Ureter (tissue), 1 donor: ENCODE measurements around the gene PPP2R3B. TPM values are rescaled to one million over a fixed set of nuclear protein-coding genes. Genes with fewer than 3 reads are reported as not detected.
A peak's percentile ranks its signal among the peaks of the same experiment; 100 is the strongest.
"Not testable (repeated sequence)": the region's sequence is repeated elsewhere in the genome, so short reads cannot be mapped to it uniquely, and the experiment has no call there.

Experiments
- DNase-seq: peaks from one replicate; pipeline ENCODE4 v3.0.0-alpha.2; 2020; ENCODE audit warnings: low spot score
- total RNA-seq: library from RNA; stranded (reverse); gene quantifications from one replicate; pipeline ENCODE4 v1.2.4, GENCODE V29; 2023
- donor health status: DM: yes; HTN: yes; CAD: no.

PPP2R3B gene
- total RNA-seq, 1 donor from 2014 or later = 18.7 TPM

DNA sequence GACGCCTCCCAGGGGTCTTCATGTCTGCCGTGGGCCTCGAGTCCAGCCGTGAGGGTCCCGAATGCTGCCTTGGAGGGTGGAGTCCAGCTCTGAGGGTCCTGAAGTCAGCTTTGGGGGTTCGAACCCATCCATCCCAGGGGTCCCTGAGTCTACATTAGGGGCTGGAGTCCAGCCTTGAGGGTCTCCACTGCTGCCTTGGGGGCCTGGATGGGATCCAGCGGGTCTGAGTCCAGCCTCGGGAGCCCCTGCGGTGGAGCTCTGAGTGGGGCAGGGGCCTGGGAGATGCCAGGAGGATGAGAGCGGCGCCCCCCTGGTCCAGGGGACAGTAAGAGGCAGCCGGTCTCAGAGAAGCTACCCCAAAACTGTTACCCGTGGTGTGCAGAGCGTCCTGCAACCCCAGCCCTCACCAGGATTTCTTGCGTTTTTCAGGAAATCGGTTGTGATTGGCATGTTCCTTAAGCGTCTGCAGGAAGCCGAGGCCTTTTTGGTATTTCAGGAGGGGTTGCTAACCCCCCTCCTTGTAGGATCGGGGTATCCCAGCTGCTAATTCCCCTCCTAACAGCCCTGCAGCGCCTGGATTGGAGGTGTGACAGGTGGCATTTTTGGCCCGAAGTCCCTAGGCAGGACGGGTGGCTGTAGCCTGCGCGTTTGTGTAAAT, 66.5 kb downstream of the PPP2R3B start:
- DNase-seq = peak; percentile 45

DNA sequence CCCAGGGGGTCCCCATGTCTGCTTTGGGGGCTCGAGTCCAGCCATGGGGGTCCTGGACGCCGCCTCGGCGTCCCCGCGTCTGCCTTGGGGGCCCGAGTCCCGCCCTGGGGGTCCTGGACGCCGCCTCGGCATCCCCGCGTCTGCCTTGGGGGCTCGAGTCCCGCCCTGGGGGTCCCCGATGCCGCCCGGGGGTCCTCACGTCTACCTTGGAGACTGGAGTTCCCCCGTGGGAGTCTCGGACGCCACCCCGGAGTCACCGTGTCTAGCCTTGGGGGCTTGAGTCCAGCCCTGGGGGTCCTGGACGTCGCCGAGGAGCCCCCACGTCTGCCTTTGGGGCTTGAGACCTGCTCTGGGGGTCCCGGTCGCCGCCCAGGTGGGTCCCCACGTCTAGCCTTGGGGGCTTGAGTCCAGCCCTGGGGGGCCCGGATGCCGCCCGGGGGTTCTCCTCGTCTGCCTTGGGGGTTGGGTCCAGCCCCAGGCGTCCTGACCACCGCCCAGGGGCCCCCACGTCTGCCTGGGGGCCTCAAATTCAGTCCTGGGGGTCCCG, 67.1 kb downstream of the PPP2R3B start:
- DNase-seq = peak; percentile 53

DNA sequence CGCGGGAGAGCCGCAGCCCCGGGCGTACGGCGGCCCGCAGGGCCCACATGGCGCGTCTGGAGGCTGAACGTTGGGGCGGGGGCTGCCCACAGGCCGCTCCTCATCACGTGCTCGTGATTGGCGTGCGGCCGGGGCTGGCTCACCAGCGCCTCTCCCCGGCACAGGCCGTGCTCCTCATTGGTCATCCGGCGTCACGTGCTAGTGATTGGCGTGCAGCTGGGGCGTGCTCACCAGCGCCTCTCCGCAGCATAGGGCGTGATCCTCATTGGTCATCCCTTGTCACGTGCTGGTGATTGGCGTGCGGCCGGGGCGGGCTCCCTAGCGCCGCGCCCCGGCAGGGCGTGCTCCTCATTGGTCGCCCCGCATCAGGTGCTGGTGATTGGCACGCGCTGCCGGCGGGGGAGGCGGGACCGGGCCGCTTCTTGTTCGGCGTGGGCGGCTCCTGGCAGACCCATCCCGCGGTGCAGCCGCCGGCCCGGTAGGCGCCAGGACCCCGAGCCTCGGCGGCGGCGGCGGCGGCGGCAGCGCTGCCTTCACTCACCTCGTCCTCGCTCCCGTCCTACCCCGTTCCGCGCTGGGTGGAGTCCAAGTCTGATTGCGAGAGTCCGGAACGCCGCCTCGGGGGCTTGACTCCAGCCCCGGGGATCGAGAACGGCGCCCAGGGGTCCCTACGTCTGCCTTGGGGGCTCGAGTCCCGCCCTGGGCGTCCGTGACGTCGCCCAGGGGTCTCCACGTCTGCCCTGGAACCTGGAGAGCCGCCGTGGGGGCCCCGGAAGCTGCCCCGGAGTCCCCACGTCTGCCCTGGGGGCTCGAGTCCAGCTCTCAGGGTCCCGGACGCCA, 67.7 kb downstream of the PPP2R3B start, which contains the start of gene GTPBP6:
TSS of gene GTPBP6 (minus strand) at position 58 of the 840 bp plus-strand sequence. CDS start at position 49, 9 bp downstream.
- peak; percentile 100 for DNase-seq

DNA sequence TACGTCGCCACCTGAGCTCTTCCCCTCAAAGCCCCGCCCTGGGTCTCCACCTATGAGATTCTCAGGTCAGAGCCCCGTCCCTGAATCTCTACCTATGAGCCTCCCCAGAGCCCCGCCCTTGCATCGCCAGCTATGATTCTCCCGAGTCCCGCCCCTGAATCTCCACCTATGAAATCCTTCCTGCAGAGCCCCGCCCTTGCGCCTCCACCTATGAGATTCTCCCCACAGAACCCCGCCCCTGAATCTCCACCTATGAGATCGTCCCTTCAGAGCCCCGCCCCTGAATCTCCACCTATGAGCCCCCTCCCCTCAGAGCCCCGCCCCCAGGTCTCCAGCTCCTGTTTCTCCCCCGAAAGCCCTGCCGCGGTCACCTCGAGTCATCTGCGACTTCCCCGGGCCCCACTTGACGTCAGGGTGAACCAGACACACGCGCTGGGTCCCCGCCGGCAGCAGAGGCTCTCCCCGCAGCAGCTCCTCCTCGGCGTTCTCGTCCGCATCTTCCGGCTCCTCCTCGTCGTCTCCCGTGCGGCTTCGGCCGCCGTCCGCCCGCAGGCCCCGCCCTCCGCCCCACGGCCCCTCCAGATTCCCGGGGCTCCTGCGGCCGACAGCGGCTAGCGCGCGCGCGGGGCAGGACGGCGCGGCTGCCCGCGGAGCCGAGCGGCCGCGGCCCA, 68.5 kb downstream of the PPP2R3B start:
- DNase-seq = peak; percentile 99

DNA sequence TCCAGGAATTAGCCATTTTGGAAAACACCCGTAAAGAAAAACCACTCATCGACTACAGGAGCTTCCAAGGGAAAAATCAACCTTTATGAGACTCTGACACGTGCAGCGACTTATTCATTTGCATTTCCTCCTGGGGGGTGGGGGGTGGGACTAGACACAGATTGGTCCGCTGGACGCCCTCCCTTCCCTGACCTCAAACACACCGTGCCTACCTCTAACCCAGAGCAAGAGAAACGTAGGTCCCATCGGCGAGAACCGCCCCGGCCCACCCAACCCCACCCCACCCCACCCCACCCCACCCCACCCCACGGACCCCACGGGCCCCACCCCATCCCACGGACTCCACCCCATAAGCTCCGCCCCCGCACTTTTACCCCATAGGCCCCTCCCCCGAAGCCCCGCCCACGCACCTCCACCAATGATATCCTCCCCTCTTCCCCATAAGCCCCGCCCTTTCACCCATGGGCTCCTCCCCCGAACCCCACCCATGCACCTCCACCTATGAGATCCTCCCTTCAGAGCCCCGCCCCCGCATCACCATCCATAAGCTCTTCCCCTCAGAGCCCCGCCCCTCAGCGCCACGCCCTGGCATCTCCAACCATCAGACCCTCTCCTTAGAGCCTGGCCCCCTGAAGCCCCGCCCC, 69.2 kb downstream of the PPP2R3B start:
- DNase-seq = no peak

DNA sequence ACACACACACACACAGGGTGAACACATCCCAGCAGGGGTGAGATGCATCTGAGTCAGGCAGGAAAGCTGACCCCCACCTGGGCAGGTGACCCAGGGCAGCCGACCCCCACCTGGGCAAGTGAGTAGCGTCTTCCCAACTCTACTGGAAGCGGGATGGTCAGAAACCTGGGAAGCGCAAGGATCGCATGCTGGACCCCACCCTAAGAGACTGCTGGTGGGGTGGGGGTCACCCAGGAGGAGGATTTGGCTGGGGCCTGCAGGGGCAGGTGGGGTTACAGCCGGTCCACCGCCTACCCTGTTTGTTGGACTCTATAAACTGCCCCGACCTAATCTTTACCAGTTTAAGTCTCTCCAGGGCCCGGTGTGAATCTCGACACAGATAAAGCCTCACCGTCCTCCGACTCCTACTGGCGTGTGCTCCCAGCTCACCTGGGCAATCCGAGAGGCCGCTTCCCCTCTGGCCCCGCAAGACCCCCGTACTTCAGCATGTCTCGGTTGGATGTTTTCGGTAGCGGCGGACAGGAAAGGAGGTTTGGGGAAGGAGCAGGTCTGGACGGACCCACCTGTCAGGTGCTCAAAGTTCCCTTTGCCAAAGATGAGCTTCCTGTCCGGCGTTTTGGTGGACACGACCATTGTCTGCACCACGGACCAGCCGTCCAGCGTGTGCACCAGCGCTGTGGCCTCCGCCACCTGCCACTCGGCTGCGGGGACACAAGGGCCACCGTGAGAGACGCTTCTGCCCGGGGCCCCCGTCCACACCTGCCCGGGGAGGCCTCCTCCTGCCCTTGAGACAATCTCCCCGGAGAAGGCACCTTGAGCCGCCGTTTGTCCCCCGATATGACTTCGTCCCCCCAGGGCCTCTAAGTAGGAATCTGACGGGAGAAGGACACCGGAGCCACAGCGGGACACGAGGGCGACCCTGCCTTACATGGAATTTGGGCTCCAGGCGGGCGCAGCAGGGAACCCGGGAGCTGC, 70.1 kb downstream of the PPP2R3B start:
- no peak for DNase-seq

DNA sequence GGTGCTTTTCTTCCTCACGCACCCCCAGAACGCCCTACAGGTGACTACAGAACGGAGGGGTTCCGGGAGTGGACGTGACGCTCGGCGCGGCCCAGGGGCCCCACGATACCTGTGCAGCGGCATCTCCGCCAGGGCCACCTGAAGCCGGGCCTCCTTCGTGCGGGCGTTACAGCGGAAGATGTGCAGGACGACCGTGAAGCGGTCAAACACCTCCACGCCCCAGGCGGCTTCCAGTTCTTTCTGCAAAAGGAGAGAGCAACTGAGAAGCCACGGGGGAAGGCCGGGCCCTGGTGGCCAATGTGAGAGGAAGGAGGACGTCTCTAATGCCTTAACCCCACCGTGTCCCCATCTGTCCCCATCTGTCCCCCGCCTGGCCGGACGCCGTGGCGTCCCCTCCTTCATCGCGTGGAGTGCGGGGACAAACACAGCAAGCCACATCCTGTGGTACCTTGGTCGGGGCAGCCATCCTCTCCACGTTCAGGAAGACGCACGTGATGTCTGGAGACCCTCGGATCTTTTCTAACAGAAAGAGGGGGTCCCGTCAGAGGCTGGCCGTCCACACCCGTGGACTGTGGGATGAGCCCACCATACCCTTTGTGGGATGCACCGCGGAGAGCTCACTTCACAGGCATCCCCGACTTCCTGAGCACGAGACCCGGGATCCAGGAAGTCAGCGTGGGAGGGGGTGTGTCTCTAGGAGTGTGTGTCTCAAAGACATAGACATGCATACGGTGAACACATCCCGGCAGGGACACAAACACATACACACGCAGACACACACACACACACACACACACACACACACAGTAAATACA, 71.7 kb downstream of the PPP2R3B start:
- no peak for DNase-seq

DNA sequence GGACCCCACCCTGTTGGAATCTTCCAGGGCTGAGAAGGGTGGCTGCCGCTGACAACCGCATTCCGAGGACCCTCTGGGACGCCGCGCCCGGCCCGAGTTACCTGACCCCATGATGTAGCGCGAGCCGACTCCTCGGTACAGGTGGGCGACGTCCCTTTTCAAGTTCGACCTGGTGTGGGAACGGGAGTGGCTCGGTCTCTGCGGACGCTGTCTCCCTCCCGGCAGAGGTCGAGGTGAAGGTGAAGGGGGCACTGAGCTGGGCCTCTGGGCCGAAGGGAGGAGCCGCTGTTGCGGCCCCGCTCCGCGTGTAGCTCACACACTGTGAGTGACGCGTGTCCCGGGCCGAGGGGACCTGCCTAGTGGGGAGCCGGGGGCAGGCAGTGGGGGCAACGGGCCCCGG, 72.7 kb downstream of the PPP2R3B start:
- DNase-seq = no peak

DNA sequence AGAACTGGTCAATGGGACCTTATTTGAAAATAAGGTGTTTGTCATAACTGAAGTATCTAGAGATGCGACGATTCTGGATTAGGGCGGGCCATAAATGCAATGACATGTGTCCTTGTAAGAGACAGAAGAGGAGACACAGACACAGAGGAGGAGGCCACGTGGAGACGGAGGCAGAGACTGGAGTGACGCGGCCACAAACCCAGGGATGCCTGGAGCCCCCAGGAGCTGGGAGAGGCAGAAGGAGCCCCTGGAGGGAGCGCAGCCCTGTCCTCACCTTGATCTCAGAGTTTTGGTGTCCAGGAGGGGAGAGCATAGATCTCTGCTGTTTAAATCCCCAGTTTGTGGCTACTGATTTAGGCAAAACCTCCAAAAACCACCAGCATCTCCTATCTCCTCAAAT, 73.2 kb downstream of the PPP2R3B start:
- DNase-seq = no peak

DNA sequence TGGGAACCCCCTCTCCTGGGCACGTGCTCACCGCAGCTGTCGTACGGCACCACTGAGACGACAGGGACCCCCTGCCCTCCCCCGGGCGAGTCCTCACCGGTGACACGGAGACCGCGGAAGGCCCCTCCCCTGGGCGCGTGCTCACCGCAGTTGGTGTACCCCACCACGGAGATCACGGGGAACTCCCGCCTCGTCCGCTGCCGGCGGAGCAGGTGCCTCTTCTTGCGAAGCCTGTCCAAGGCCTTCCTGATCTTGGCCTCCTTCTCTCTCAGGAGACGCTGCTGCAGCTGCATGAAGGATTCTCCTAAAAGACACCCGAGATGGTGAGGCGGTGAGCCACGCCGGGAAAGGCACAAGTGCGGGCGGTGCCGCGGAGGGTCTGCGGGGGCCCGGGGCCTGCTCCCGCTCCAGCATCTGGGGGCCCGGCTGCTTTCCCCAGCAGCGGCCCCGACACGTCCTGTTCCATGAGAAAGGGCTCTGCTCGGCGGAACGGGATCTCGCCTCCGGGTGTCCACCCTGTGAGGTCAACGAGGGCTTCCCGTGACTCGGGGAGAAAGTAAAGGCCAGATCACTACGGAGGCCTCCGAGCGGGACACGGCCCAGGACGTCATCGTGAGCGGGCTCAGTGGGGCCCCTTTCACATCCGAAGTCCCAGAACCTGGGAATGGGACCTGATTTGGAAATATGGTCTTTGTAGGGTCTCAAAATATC, 73.9 kb downstream of the PPP2R3B start:
- DNase-seq = no peak

DNA sequence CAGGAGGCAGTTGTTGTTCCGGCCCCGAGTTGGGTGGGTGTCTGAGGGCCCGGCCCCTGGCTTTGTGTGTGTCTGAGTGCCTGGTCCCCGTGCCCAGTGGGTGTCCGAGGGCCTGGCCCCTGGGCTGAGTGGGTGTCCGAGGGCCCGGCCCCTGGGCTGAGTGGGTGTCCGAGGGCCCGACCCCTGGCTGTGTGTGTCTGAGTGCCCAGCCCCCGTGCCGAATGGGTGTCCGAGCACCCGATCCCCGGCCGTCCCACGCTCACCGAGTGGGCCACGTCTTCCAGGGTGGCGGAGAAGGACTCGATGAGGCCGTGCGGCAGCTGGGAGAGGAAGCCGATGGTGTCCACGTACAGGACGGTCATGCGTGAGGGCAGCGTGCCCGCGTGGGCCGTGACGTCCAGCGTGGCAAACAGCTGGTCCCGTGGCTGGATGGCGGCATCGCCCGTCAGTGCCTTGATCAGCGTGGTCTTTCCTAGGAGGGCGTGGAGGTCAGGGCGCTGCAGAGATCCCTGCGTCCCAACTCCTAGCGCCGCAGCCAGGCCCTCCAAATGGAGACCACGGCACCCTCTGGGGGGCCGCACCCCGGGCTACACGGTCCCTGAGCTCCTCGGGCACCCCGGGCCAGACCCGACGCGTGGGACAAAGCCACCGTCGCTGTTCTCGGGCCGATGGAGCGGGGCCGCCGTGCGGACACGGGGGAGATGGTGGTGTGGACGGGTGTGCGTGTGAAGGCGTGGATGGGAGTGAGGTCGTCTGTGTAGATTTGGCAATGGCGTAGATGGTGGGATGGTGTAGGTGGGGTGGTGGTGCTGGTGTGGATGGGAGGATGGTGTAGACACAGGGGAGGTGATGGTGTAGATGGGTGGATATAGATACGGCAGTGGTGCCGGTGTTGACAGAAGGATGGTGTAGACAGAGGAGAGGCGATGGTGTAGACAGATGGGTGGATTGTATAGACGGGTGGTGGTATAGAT, 75.3 kb downstream of the PPP2R3B start:
- DNase-seq = no peak

DNA sequence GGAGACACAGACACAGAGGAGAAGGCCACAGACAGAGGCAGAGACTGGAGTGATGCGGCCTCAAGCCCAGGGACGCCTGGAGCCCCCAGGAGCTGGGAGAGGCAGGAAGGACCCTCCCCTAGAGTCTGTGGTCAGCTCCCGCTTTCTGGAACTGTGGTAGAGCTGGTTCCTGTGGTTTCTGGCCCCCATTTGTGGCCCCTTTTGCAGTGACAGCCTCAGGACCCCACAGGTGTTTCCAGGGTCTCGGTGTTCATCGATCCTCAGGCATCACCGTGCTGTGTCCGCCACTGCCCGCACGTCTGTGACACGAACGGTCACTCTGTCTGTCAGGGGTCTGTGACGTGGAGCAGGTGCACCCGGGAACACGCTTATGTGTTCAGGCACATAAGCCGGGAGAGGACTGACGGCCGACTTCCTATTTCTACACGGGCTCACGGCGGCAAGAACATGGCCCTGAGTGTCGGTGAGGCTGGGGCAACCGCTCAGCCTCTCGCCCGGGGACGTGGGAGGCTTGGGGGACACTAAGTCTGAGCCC, 76.0 kb downstream of the PPP2R3B start:
- DNase-seq = no peak

DNA sequence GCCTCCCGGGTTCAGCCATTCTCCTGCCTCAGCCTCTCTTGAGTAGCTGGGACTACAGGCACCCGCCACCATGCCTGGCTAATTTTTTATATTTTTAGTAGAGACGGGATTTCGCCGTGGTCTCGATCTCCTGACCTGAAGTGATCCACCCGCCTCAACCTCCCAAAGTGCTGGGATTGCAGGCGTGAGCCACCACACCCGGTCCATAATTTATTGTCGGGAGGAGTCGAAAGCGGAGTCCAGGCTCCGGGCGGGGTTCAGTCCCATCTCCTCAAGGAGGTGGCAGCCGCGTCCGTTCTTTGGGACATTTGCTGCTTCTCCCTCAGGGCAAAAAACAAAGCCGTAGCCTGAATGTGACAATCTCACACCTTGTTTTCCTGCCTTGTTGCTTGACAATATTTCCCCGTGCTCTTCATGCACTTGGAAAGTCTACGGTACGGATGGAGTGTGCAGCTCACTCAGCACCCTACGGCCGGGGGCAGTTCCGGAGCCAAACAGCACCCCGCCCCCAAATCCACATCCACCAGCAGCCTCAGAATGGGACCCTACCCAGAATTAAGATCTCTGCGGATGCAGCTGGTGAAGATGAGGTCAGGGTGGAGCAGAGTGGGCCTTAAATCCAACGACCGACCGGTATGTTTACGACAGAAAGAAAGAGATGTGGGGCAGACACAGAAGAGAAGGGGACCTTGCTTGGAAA, 77.7 kb downstream of the PPP2R3B start:
- no peak for DNase-seq

DNA sequence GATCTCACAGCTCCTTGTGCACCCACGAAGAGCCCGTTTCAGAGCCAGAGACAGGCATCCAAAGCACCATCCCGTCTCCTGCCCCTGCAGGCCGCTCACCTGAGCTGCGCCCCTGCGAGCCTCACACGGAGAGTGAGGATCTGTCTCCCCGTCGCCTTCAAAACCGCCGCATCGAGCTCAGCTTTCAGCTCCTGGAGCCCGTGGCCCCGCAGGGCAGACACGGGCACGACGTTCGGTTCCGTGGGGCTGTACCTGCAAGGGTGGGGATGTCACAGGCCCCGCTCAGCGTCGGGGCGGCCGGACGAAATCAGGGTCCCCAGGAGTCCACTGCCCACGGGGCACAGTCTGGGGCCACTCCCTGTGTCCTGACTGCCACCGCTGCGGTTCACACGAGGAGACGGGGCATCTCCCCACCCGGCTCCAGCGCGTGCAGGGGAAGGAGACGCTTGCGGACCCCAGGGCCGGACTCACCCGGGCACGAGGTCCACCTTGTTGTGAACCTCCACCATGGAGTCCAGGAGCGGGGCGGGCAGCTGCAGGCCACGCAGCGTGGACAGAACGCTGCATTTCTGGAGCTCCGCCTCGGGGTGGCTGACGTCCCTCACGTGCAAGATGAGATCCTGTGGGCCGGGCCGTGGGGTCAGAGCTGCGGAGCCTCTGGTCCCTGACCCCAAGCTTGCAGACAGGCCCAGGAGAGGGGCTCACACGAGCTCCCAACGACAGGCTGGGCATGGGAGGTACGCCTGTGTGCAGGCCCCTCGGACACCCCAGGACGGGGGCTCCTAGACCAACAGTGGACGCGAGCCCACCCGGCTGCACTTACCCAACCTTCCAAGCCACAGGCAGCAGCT, 79.2 kb downstream of the PPP2R3B start:
- DNase-seq = peak; percentile 41

DNA sequence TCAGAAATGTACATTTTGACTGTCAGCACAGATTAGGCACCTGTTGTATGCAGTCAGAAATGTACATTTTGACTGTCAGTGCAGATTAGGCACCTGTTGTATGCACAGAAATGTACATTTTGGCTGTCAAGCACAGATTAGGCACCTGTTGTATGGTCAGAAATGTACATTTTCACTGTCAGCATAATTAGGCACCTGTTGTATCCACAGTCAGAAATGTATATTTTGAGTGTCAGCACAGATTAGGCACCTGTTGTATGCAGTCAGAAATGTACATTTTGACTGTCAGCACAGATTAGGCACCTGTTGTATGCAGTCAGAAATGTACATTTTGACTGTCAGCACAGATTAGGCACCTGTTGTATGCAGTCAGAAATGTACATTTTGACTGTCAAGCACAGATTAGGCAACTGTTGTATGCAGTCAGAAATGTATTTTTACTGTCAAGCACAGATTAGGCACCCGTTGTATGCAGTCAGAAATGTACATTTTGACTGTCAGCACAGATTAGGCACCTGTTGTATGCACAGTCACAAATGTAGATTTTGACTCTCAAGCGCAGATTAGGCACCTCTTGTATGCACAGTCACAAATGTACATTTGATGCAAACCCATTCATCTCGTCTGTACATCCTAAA, 80.0 kb downstream of the PPP2R3B start:
- not testable (repeated sequence) for DNase-seq
